GM12891 (cell line): ENCODE results near the gene EFNA2.

ENCODE experiments used
- POLR2A ChIP-seq: IDR thresholded peaks from 2 replicates; pipeline ENCODE4 v1.6.1; 2011; ENCODE audit warnings: low read depth, low read length, control low read depth
- POLR2AphosphoS5 ChIP-seq: IDR thresholded peaks from 2 replicates; pipeline ENCODE4 v1.6.1; 2011; ENCODE audit warnings: low read depth, low read length, control low read depth

- TF ChIP-seq POLR2AphosphoS5 (no peak), POLR2A (no peak)
Measured at GRCh38 chr19:1325568-1326294, 40.1 kb downstream of the EFNA2 start.
